ENCODE measurements around the gene STK10.

STK10 gene

GRCh38 chr5:172188033-172188892, at the start of gene STK10:
STK10 (minus strand) TSS chr5:172188224; CDS start chr5:172188042, 182 bp downstream.
- TF ChIP-seq TEAD4 (IDR thresholded peaks at IDR 0.05) (0 out of 2 replicates have a peak, but pooled peaks have one; percentile 14), TCF12 (IDR thresholded peaks at IDR 0.05; ENCODE audit: low read depth) (0 out of 2 replicates have a peak, but pooled peaks have one; percentile 41), CEBPB (IDR thresholded peaks at IDR 0.05) (no peak), TAF1 (IDR thresholded peaks at IDR 0.05; ENCODE audit: low read depth) (peak; percentile 24; the same call in 1 of the 2 replicates), RAD21 (IDR thresholded peaks at IDR 0.05; ENCODE audit: low read depth) (peak; percentile 85), ZBTB7A (IDR thresholded peaks at IDR 0.05; ENCODE audit: low read depth) (peak; percentile 60), MAX (IDR thresholded peaks at IDR 0.05) (peak; percentile 58; the same call in 1 of the 2 replicates), NFIC (IDR thresholded peaks at IDR 0.05) (no peak), EGR1 (IDR thresholded peaks at IDR 0.05) (peak; percentile 63)

GRCh38 chr5:172235827-172236736, 48.1 kb upstream of the STK10 start:
- TF ChIP-seq CEBPB (IDR thresholded peaks at IDR 0.05) (no peak), NFIC (IDR thresholded peaks at IDR 0.05) (peak; percentile 11; the same call in 1 of the 2 replicates)

- TF ChIP-seq YY1 (IDR thresholded peaks at IDR 0.05; ENCODE audit: low read depth) (no peak), CEBPB (IDR thresholded peaks at IDR 0.05) (no peak), EP300 (IDR thresholded peaks at IDR 0.05; ENCODE audit: borderline replicate concordance) (no peak), EGR1 (IDR thresholded peaks at IDR 0.05) (no peak), USF1 (IDR thresholded peaks at IDR 0.05) (no peak), NFIC (IDR thresholded peaks at IDR 0.05) (no peak), TEAD4 (IDR thresholded peaks at IDR 0.05) (no peak), ZBTB7A (IDR thresholded peaks at IDR 0.05; ENCODE audit: low read depth) (no peak), MAX (IDR thresholded peaks at IDR 0.05) (no peak), TAF1 (IDR thresholded peaks at IDR 0.05; ENCODE audit: low read depth) (no peak), CREB1 (IDR thresholded peaks at IDR 0.05; ENCODE audit: low read depth) (no peak), REST (IDR thresholded peaks at IDR 0.05; ENCODE audit: low read depth) (no peak)
Measured at GRCh38 chr5:172235132-172235780, 47.2 kb upstream of the STK10 start.

- TF ChIP-seq MAX (IDR thresholded peaks at IDR 0.05), result no peak
- TF ChIP-seq USF1 (IDR thresholded peaks at IDR 0.05), result no peak
- TF ChIP-seq EP300 (IDR thresholded peaks at IDR 0.05; ENCODE audit: borderline replicate concordance), result no peak
- no peak for TF ChIP-seq CEBPB (IDR thresholded peaks at IDR 0.05)
- TF ChIP-seq TAF1 (IDR thresholded peaks at IDR 0.05; ENCODE audit: low read depth), result no peak
- no peak for TF ChIP-seq ZBTB7A (IDR thresholded peaks at IDR 0.05; ENCODE audit: low read depth)
- no peak for TF ChIP-seq CREB1 (IDR thresholded peaks at IDR 0.05; ENCODE audit: low read depth)
- no peak for TF ChIP-seq FOXM1 (IDR thresholded peaks at IDR 0.05; ENCODE audit: borderline replicate concordance, low read depth)
- no peak for TF ChIP-seq YY1 (IDR thresholded peaks at IDR 0.05; ENCODE audit: low read depth)
- TF ChIP-seq NFIC (IDR thresholded peaks at IDR 0.05), result no peak
- no peak for TF ChIP-seq REST (IDR thresholded peaks at IDR 0.05; ENCODE audit: low read depth)
Measured at GRCh38 chr5:172234031-172234430, 46.0 kb upstream of the STK10 start.

GRCh38 chr5:172229904-172230303, 41.9 kb upstream of the STK10 start:
- no peak for TF ChIP-seq TEAD4 (IDR thresholded peaks at IDR 0.05)
- TF ChIP-seq EP300 (IDR thresholded peaks at IDR 0.05; ENCODE audit: borderline replicate concordance), result no peak
- TF ChIP-seq TAF1 (IDR thresholded peaks at IDR 0.05; ENCODE audit: low read depth), result no peak
- no peak for TF ChIP-seq RAD21 (IDR thresholded peaks at IDR 0.05; ENCODE audit: low read depth)
- TF ChIP-seq YY1 (IDR thresholded peaks at IDR 0.05; ENCODE audit: low read depth), result no peak
- no peak for TF ChIP-seq ZBTB7A (IDR thresholded peaks at IDR 0.05; ENCODE audit: low read depth)
- no peak for TF ChIP-seq CEBPB (IDR thresholded peaks at IDR 0.05)
- no peak for TF ChIP-seq CREB1 (IDR thresholded peaks at IDR 0.05; ENCODE audit: low read depth)
- TF ChIP-seq NFIC (IDR thresholded peaks at IDR 0.05), result no peak
- no peak for TF ChIP-seq MAX (IDR thresholded peaks at IDR 0.05)
- TF ChIP-seq USF1 (IDR thresholded peaks at IDR 0.05), result no peak
- no peak for TF ChIP-seq EGR1 (IDR thresholded peaks at IDR 0.05)
- no peak for TF ChIP-seq FOXM1 (IDR thresholded peaks at IDR 0.05; ENCODE audit: borderline replicate concordance, low read depth)

Measured in Ishikawa (cell line).